SK-N-SH (cell line): ENCODE measurements around the gene PBXIP1. TPM values are rescaled to one million over a fixed set of nuclear protein-coding genes. Genes with fewer than 3 reads are reported as not detected.

Experiments used
- CTCF ChIA-PET: fragments of 300-600, 350-600 bp; formaldehyde crosslinking; extraction: SDS; loops from one replicate; lab custom pipeline; 2021; lab: Yijun Ruan, JAX
- POLR2A ChIA-PET: fragments of 350-600 bp; sonication (Branson Sonifier 250); formaldehyde crosslinking; extraction: SDS; loops from one replicate; lab custom pipeline; 2020; ENCODE audit warnings: antibody characterized with exemption, inconsistent platforms; lab: Yijun Ruan, JAX
- DNase-seq: peaks from one replicate; pipeline ENCODE4 v3.0.0; 2012
- H2AFZ ChIP-seq: fragments of 200-600 bp; sonication (generic); 2 replicates; pipeline ENCODE4 v1.8.1; 2016; ENCODE audit warnings: antibody characterized with exemption, mild to moderate bottlenecking, low read depth
- H3F3A ChIP-seq: fragments of 200-600 bp; sonication (generic); replicated peaks from 2 replicates; pipeline ENCODE3; 2016; ENCODE audit warnings: antibody characterized with exemption, mild to moderate bottlenecking; ENCODE audit not compliant: insufficient read depth
- H3K27ac ChIP-seq, 2 experiments: fragments of 200-500 bp in 1 of 2; fragments of 200-600 bp in 1 of 2; sonication (Bioruptor generic) in 1 of 2; sonication (generic), shearing (Covaris generic) in 1 of 2; 2 replicates each; pipeline versions ENCODE4 v1.5.1 to v1.6.1; 2014 to 2016; ENCODE audit warnings: low read depth in 2 of 2, inconsistent platforms in 1 of 2, low read length in 1 of 2, mild to moderate bottlenecking in 1 of 2, mixed read lengths in 1 of 2
- H3K27me3 ChIP-seq: fragments of 200-600 bp; sonication (generic), shearing (Covaris generic); 2 replicates; pipeline ENCODE4 v1.6.1; 2016; ENCODE audit warnings: mixed run types; ENCODE audit not compliant: insufficient read depth
- H3K36me3 ChIP-seq, 2 experiments: fragments of 200-500 bp in 1 of 2; fragments of 200-600 bp in 1 of 2; sonication (Bioruptor generic) in 1 of 2; sonication (generic) in 1 of 2; replicated peaks in 1 of 2; 2 replicates each; pipeline versions ENCODE3 to v1.5.1; 2014 to 2016; ENCODE audit warnings: low read length in 1 of 2, mild to moderate bottlenecking in 1 of 2; ENCODE audit not compliant: insufficient read depth in 2 of 2, control insufficient read depth in 1 of 2
- H3K4me1 ChIP-seq, 2 experiments: fragments of 200-500 bp in 1 of 2; fragments of 200-600 bp in 1 of 2; sonication (Bioruptor generic) in 1 of 2; sonication (generic), shearing (Covaris generic) in 1 of 2; 2 replicates each; pipeline versions ENCODE4 v1.5.1 to v1.6.1; 2014 to 2016; ENCODE audit warnings: low read depth in 1 of 2, low read length in 1 of 2, mixed run types in 1 of 2; ENCODE audit not compliant: insufficient read depth in 2 of 2, control insufficient read depth in 1 of 2
- H3K4me2 ChIP-seq: fragments of 200-600 bp; sonication (generic), shearing (Covaris generic); 2 replicates; pipeline ENCODE4 v1.6.1; 2017; ENCODE audit warnings: mixed run types
- H3K4me3 ChIP-seq, 2 experiments: fragments of 200-500 bp in 1 of 2; fragments of 200-600 bp in 1 of 2; sonication (Bioruptor generic) in 1 of 2; sonication (generic), shearing (Covaris generic) in 1 of 2; 2 replicates each; pipeline versions ENCODE4 v1.5.1 to v1.8.1; 2014 to 2016; ENCODE audit warnings: low read depth in 2 of 2, inconsistent platforms in 1 of 2, low read length in 1 of 2, mild to moderate bottlenecking in 1 of 2, mixed read lengths in 1 of 2, moderate library complexity in 1 of 2
- H3K79me2 ChIP-seq: fragments of 200-600 bp; sonication (generic); 2 replicates; pipeline ENCODE4 v1.8.1; 2017; ENCODE audit warnings: mild to moderate bottlenecking; ENCODE audit not compliant: insufficient read depth
- H3K9ac ChIP-seq: fragments of 200-600 bp; sonication (generic); 2 replicates; pipeline ENCODE4 v1.6.1; 2017; ENCODE audit warnings: mixed run types
- H3K9me2 ChIP-seq: fragments of 200-600 bp; sonication (generic); 2 replicates; pipeline ENCODE4 v1.6.1; 2017; ENCODE audit warnings: mixed run types
- H3K9me3 ChIP-seq: fragments of 200-600 bp; sonication (generic); 2 replicates; pipeline ENCODE4 v1.6.1; 2017; ENCODE audit warnings: mixed run types, mild to moderate bottlenecking, moderate library complexity
- H4K20me1 ChIP-seq: fragments of 200-600 bp; sonication (generic); 2 replicates; pipeline ENCODE4 v1.6.1; 2017; ENCODE audit warnings: mild to moderate bottlenecking, mixed run types; ENCODE audit not compliant: insufficient read depth
- EP300 ChIP-seq, 2 experiments: IDR thresholded peaks; 2 replicates each; pipeline versions ENCODE4 v1.4.0 to v1.6.1; 2012; ENCODE audit warnings: borderline replicate concordance in 1 of 2, low read depth in 1 of 2, low read length in 1 of 2
- FOXJ3 ChIP-seq: sonication (generic); formaldehyde crosslinking; IDR thresholded peaks from 2 replicates; pipeline ENCODE4 v1.5.1; 2020; ENCODE audit warnings: mild to moderate bottlenecking, missing genetic modification reagents
- IRF3 ChIP-seq: fragments of 150-350 bp; IDR thresholded peaks from 2 replicates; pipeline ENCODE4 v1.6.1; 2016; ENCODE audit warnings: mild to moderate bottlenecking, low read depth, low read length
- PBX3 ChIP-seq: IDR thresholded peaks from 2 replicates; pipeline ENCODE4; 2012
- RCOR1 ChIP-seq: fragments of 150-350 bp; IDR thresholded peaks from 2 replicates; pipeline ENCODE4 v1.6.1; 2017; ENCODE audit warnings: antibody characterized with exemption, low read length
- RFX5 ChIP-seq: IDR thresholded peaks from 2 replicates; pipeline ENCODE4 v1.6.1; 2012; ENCODE audit warnings: mild to moderate bottlenecking, improper control_type of control experiment, low read length
- USF1 ChIP-seq: IDR thresholded peaks from 2 replicates; pipeline ENCODE4 v1.4.0; 2012; ENCODE audit warnings: low read depth, borderline replicate concordance
- WGBS: methylation state at CpG from one replicate; pipeline ENCODE4 v1.1.6; 2017; ENCODE audit warnings: low lambda C conversion rate; 5-methylcytosine and 5-hydroxymethylcytosine counted together
- polyA plus RNA-seq, 3 experiments: library from polyadenylated mRNA; depleted of rRNA; stranded (reverse); fragments of >200 nt; gene quantifications; 2 replicates each; pipeline ENCODE4 v1.2.3, GENCODE V29; 2012

Gene PBXIP1
- polyA plus RNA-seq, 1 of the 3 experiments (the other 2 are of a cell fraction): 55.9 TPM

- no peak for TF ChIP-seq FOXJ3 (CRISPR knock-in tag)
- no peak for TF ChIP-seq PBX3
- TF ChIP-seq RFX5: no peak
- no peak for TF ChIP-seq USF1
These were observed 15.2 kb downstream of the PBXIP1 start (continued) for GRCh38 chr1:154940651-154941194.

GRCh38 chr1:154940213-154940560, 15.7 kb downstream of the PBXIP1 start:
- ChIA-PET POLR2A (interaction anchor here (0.7 kb wide), 1 partner anchor 25 kb away, joined by 3 read pairs; no protein-coding TSS in a partner anchor), CTCF (interaction anchor here (1.6 to 6.6 kb wide), 6 partner anchors 16 to 271 kb away, joined by 5 to 34 read pairs (median 7); partner anchors contain the start of gene PBXIP1)
- TF ChIP-seq USF1 (no peak), RCOR1 (no peak), EP300 (IDR thresholded peaks at IDR 0.05; ENCODE audit: borderline replicate concordance in 1 of 2, low read depth in 1 of 2, low read length in 1 of 2) (no peak), IRF3 (no peak)

More at GRCh38 chr1:154940213-154940560, 15.7 kb downstream of the PBXIP1 start:
- no peak overlapping the region for H3K9ac ChIP-seq
- peaks cover 20 to 35% of the 10 kb centered on the region in 2 experiments; a peak in 3 of 4 replicates for H3K4me1 ChIP-seq
- H3F3A ChIP-seq: peaks cover 19% of the 10 kb centered on the region
- no peaks in the 10 kb centered on the region for H3K27me3 ChIP-seq
- no peak overlapping the region for H2AFZ ChIP-seq
- WGBS: 89% methylated on average over 1 of the region's 1 CpG
- no peak overlapping the region for H3K27ac ChIP-seq
- H3K9me2 ChIP-seq: no peaks in the 10 kb centered on the region
- H3K4me2 ChIP-seq: no peak overlapping the region
- H3K9me3 ChIP-seq: no peaks in the 10 kb centered on the region
- H3K36me3 ChIP-seq: peaks cover 0 to 2% of the 10 kb centered on the region in 2 experiments
- peaks cover 10% of the 10 kb centered on the region; the same call in 1 of the 2 replicates for H3K79me2 ChIP-seq
- H3K4me3 ChIP-seq: no peak overlapping the region
- no peak for DNase-seq
- no peaks in the 10 kb centered on the region for H4K20me1 ChIP-seq
